HG02623 (cell line): ENCODE results near the gene SLC22A2.
A peak's percentile ranks its signal among the peaks of the same experiment; 100 is the strongest.
"Not testable (repeated sequence)": the region's sequence is repeated elsewhere in the genome, so short reads cannot be mapped to it uniquely, and the experiment has no call there.

Experiments used
- ATAC-seq: cut with Tn5 transposase; IDR thresholded peaks from one replicate; pipeline ENCODE4 v1.9.1; 2021; ENCODE audit warnings: moderate library complexity; ENCODE audit not compliant: unreplicated experiment

Gene SLC22A2

GRCh38 chr6:160252073-160252813 is 6.4 kb downstream of the SLC22A2 start:
- ATAC-seq: no peak

GRCh38 chr6:160249671-160250070 is 8.9 kb downstream of the SLC22A2 start:
- ATAC-seq: no peak

- no peak for ATAC-seq
These were observed 10.1 kb downstream of the SLC22A2 start for GRCh38 chr6:160248538-160248937.

- ATAC-seq: no peak
These were observed 11.2 kb downstream of the SLC22A2 start for GRCh38 chr6:160247457-160247883.

- no peak for ATAC-seq
These were observed 17.9 kb downstream of the SLC22A2 start for GRCh38 chr6:160240691-160241084.

- no peak for ATAC-seq
These were observed 18.5 kb downstream of the SLC22A2 start for GRCh38 chr6:160239929-160240690.

GRCh38 chr6:160238761-160239751 is 19.6 kb downstream of the SLC22A2 start:
- no peak for ATAC-seq

- ATAC-seq: no peak
These were observed 20.3 kb downstream of the SLC22A2 start for GRCh38 chr6:160238278-160238711.

- ATAC-seq: not testable (repeated sequence)
These were observed 20.9 kb downstream of the SLC22A2 start for GRCh38 chr6:160237597-160238275.

- not testable (repeated sequence) for ATAC-seq
These were observed 22.3 kb downstream of the SLC22A2 start for GRCh38 chr6:160236235-160236872.

GRCh38 chr6:160233950-160234640 is 24.5 kb downstream of the SLC22A2 start:
- ATAC-seq: not testable (repeated sequence)

GRCh38 chr6:160227769-160228161 is 30.9 kb downstream of the SLC22A2 start:
- ATAC-seq: no peak

GRCh38 chr6:160227038-160227768 is 31.4 kb downstream of the SLC22A2 start:
- ATAC-seq: no peak

- peak; percentile 47 for ATAC-seq
These were observed 32.5 kb downstream of the SLC22A2 start for GRCh38 chr6:160226118-160226591.

- no peak for ATAC-seq
These were observed 33.9 kb downstream of the SLC22A2 start for GRCh38 chr6:160224639-160225237.

GRCh38 chr6:160222491-160222890 is 36.1 kb downstream of the SLC22A2 start:
- ATAC-seq: no peak

- no peak for ATAC-seq
These were observed 36.7 kb downstream of the SLC22A2 start for GRCh38 chr6:160221918-160222317.

GRCh38 chr6:160221423-160221822 is 37.2 kb downstream of the SLC22A2 start:
- ATAC-seq: no peak
